Rectal smooth muscle tissue (tissue), 1 donor: ENCODE data around the gene KCNN4.
"Not testable (repeated sequence)": the region's sequence is repeated elsewhere in the genome, so short reads cannot be mapped to it uniquely, and the experiment has no call there.

ENCODE experiments used
- H3K27ac ChIP-seq: one replicate; pipeline ENCODE4 v1.7.0; 2013; ENCODE audit warnings: low read depth, low read length, inconsistent platforms
- H3K27me3 ChIP-seq: one replicate; pipeline ENCODE4 v1.7.0; 2013; ENCODE audit warnings: low read length; ENCODE audit not compliant: control insufficient read depth, insufficient read depth
- H3K36me3 ChIP-seq: one replicate; pipeline ENCODE4 v1.7.0; 2013; ENCODE audit warnings: low read length; ENCODE audit not compliant: control insufficient read depth, insufficient read depth
- H3K4me1 ChIP-seq: one replicate; pipeline ENCODE4 v1.7.0; 2013; ENCODE audit warnings: low read length; ENCODE audit not compliant: control insufficient read depth, insufficient read depth
- H3K4me3 ChIP-seq: one replicate; pipeline ENCODE4 v1.7.0; 2013; ENCODE audit warnings: low read length
- H3K9ac ChIP-seq: one replicate; pipeline ENCODE4 v1.7.0; 2013; ENCODE audit warnings: low read length

KCNN4 gene

DNA sequence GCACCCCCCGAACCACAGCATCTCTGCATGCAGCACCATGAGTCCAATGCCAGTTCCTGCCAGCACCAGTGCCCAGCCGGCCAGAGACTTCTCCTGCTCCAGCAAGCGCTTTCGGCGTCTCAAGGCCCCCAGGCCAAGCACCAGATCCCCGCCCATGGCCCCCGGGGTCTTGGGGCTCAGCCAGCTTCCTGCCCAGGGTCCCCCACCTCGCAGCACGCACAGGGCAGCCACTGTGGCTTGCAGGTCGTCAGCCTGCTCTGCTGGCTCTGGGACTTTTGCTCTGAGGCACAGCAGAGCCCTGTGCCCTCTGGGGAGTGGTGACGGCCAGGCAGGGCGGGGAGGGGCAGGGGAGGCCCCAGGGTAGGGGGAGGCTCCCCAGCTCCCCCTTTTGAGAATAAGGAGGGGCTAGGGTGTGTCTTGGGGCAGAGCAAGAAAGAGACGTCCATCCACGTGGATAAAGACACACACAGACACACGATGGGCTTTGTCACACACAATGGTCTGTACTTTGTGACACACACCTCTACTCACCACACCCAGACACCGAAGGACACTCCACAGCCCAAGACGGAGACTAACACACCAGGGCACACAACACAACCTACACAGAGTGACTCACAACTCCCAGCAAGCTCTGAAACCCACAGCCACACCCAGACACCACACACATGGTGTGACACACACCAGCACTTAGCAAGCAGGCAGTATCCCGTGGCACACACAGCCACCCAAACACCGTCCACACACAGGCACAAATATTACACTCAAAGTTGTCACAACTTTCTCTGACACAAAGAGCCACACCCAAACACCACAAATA, at the start of gene KCNN4:
Gene KCNN4, minus strand, starts transcription at position 268 of the 820 bp plus-strand sequence. Its CDS starts 112 bp downstream, at position 156.
- peaks cover 5% of the 10 kb centered on the region for H3K27me3 ChIP-seq
- H3K9ac ChIP-seq, result peak within 1 kb of the TSS; percentile 67
- no peaks in the 10 kb centered on the region for H3K4me1 ChIP-seq
- H3K36me3 ChIP-seq, result no peaks in the 10 kb centered on the region
- peak within 1 kb of the TSS; percentile 72 for H3K4me3 ChIP-seq
- H3K27ac ChIP-seq, result no peak within 1 kb of the TSS

DNA sequence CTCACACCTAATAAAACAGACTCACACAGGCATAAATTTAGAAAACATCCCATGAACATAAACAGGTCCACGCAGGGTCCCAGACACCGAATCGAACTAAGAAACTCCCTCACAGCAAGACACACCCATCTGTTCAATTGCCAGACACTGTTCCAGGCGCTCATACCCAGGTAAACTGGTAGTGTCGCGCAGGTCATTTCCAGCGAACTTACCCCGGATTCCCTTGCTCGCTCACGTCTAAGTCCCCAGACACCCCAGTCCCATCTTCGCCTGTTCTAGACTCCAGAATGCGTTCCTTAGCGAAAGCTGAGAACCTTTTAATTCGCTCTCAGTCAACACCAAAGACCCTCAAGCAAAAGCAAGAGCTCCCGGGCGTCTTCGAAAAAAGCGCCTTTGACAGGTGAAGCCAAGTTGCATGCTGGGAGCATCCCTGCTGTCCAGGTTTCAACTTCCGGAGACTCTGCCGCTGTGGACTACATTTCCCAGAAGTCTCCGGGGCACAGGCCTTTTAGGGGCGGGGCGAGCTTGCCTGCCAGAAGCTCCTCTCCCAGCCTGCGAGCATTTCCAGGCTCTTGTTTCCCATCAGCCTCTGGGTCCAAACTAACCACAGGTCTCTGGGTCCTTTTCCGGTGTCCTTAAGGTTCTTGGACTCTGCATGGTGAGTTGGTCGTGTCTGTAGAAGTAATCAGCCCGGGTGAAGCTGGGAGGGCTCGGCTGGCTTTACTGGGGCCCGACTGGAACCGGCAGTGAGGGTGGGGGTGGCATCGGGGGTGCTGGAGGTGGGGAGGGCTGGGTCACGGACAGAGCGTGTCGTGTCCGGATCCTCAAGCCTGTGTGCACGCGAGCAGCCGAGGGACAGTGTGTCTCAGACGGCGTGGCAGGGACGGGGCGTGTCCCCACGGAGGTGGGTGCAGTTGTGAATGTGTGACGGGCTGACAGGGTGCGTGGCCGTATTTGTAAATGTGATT, 46.3 kb upstream of the KCNN4 start, which contains the start of gene ZNF283:
Gene ZNF283, plus strand, starts transcription at position 535 of the 968 bp plus-strand sequence. CDS start 6,184 bp downstream, outside the sequence.
- Histone ChIP-seq H3K9ac (no peak within 1 kb of the TSS), H3K4me1 (peaks cover 3% of the 10 kb centered on the region), H3K27me3 (no peaks in the 10 kb centered on the region), H3K36me3 (peaks cover 5% of the 10 kb centered on the region), H3K4me3 (peak within 1 kb of the TSS; percentile 74), H3K27ac (no peak within 1 kb of the TSS)

DNA sequence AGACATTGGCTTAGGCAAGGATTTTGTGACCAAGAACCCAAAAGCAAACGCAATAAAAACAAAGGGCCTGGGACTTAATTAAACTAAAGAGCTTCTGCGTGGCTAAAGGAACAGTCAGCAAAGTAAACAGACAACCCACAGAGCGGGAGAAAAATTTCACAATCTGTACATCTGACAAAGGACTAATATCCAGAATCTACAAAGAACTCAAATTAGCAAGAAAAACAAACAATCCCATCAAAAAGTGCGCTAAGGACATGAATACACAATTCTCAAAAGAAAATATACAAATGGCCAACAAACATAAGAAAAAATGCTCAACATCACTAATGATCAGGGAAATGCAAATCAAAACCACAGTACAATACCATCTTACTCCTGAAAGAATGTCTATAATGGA, 43.8 kb upstream of the KCNN4 start:
- H3K27me3 ChIP-seq, H3K4me1 ChIP-seq, H3K4me3 ChIP-seq, H3K27ac ChIP-seq, H3K36me3 ChIP-seq, H3K9ac ChIP-seq: not testable (repeated sequence)

DNA sequence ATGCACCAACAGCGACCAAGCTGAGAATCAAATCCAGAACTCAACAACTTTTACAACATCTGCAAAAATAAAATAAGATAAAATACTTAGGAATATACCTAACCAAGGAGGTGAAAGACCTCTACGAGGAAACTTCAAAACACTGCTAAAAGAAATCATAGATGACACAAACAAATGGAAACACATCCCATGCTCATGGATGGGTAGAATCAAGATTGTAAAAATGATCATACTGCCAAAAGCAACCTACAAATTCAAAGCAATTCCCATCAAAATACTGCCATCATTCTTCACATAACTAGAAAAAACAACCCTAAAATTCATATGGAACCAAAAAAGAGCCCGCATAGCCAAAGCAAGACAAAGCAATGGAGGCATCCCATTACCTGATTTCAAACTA, 43.1 kb upstream of the KCNN4 start:
- not testable (repeated sequence) for H3K9ac ChIP-seq, H3K27ac ChIP-seq, H3K4me3 ChIP-seq, H3K27me3 ChIP-seq, H3K36me3 ChIP-seq, H3K4me1 ChIP-seq

DNA sequence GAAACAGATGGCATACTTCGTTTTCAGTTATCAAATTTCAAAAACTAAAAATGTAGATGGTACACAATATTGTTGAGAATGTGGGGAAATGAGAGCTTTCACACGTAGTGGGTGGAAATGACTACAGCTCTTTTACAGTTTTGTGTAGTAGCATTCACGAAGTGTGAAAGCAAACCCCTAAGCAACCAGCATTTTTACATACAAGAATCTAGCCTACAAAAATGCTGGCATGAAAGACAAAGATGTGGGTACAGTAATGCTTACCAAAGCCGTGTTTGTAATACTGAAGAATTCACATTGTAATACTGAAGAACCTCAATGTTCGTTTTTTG, 40.1 kb upstream of the KCNN4 start:
- Histone ChIP-seq H3K9ac (no peak overlapping the region), H3K4me3 (peak overlapping the region; percentile 65), H3K27me3 (no peaks in the 10 kb centered on the region), H3K4me1 (no peaks in the 10 kb centered on the region), H3K27ac (no peak overlapping the region), H3K36me3 (no peaks in the 10 kb centered on the region)

DNA sequence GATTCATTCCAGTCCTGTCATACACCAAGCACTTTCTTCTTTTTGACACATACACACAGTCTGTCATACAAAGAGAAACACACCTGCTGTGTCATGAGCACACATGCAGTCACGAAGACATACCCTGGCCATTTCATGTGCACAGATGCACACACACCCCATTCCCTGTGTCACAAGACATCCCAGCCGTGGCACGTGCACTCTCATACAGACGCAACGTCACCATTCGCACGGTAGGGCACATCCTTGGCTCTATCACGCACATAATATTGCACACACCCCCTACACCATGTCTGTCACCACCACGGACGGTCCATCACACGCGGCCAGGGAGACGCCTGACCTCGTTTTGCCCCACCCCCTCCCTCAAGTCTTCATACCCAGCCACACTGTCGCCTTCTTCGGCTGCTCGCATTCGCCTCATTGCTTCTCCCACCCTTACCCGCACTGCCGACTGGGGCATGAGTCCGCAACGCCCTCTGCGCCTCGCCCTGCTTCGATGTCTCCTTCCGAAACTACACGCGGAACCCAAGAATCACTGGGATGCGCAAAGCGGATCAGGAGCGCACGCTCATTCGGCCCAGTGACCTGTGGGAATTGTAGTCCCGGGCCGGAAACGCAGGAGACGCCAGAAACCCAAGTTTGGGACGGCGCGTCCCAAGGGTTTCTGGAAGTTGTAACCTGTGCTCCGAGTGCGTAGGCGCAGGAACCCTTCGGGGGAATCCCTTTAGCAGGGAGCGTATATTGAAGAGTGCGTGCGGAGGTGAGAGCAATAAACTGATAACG, 39.5 kb upstream of the KCNN4 start:
- no peak overlapping the region for H3K9ac ChIP-seq

DNA sequence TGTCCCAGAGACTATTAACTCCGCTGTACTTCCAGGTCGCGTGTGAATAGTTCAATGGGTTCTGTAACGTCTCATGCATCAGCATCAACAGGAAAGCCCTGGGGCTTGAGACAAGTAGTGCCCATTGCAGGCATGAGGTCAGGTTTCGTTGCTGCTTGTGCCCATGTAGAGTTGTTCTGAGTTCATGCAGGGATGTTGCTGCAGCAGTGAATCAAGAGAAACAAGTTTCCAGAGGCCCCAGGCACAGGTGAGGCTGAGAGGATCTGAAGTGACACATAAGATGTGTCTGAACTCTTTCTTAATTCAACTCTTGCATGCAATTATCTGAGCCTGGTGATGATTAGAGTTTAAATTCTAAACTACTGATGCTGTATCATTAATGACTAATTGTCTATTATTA, 37.7 kb upstream of the KCNN4 start:
- Histone ChIP-seq H3K36me3 (no peaks in the 10 kb centered on the region), H3K4me3 (no peak overlapping the region), H3K9ac (no peak overlapping the region), H3K27me3 (no peaks in the 10 kb centered on the region), H3K4me1 (no peaks in the 10 kb centered on the region), H3K27ac (no peak overlapping the region)

More for the DNA sequence above, 39.5 kb upstream of the KCNN4 start:
- no peaks in the 10 kb centered on the region for H3K27me3 ChIP-seq
- H3K4me3 ChIP-seq, result peak overlapping the region; percentile 65
- H3K4me1 ChIP-seq, result no peaks in the 10 kb centered on the region
- no peak overlapping the region for H3K27ac ChIP-seq
- no peaks in the 10 kb centered on the region for H3K36me3 ChIP-seq

DNA sequence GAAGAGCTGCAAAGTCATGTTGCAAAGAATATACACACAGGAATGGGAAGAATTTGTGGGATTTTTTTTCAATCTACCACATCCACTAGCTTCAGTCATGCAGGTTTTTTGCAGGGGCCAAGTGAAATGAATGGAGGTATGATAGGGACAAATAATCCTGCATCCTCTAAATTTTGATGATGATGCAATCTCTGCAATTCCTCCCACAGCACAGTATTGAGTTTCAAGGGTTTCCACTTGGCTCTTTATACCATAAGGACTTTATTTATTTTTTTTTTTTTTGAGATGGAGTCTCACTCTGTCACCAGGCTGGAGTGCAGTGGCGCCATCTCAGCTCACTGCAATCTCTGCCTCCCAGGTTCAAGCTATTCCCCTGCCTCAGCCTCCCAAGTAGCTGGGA, 36.7 kb upstream of the KCNN4 start:
- not testable (repeated sequence) for H3K9ac ChIP-seq, H3K36me3 ChIP-seq, H3K4me3 ChIP-seq, H3K27ac ChIP-seq, H3K27me3 ChIP-seq, H3K4me1 ChIP-seq

DNA sequence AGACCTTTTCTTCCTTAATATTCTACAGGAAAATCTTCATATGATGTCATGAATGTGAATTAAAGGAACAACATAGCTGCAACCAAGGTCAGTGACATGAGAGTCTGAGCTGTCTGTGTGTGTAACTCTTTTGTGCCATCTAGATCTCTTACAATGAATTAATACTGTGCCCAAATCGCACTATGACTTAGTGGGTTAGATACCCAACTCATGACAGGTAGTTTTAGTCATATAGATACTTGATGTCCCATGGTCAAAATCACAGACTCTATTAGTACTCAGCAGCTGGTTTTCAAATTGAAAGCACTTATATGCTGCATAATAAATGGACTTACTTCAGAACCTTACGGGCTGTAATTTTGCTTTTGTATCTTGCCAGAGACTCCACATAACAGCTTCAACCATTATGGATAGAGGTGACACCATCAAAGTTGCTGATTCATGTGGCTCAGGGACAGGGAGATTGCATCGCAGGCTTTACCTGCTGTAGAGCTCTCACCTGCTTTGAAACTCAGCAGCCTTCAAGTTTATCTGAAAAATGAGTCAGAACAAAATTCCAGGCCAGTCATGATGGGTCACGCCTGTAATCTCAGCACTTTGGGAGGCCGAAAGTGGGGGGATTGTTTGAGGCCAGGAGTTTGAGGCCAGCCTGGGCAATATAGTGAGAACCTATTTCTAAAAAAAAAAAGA, 34.0 kb upstream of the KCNN4 start:
- Histone ChIP-seq H3K9ac (no peak overlapping the region), H3K36me3 (no peaks in the 10 kb centered on the region), H3K27ac (no peak overlapping the region), H3K27me3 (no peaks in the 10 kb centered on the region), H3K4me1 (no peaks in the 10 kb centered on the region), H3K4me3 (no peak overlapping the region)

DNA sequence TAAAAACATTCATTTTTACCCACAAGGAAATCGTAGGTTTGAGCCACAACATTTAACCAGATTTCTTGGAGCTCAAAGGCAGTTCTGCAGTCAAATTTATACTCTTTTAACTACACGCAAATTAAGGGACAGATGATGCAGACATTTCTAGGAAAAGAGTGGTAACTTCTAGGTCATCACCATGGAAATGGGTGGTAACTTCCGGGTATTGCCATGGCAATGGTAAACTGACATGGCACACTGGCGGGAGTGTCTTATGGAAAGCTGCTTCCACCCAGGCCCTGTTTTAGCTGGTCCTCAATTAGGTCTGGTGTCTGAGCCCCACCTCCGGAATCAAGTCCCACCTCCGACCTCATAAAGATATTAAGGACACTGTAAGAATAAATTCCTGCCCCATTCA, 31.9 kb upstream of the KCNN4 start:
- no peaks in the 10 kb centered on the region for H3K27me3 ChIP-seq
- H3K4me3 ChIP-seq, result no peak overlapping the region
- no peaks in the 10 kb centered on the region for H3K4me1 ChIP-seq
- H3K36me3 ChIP-seq, result no peaks in the 10 kb centered on the region
- H3K9ac ChIP-seq, result no peak overlapping the region
- H3K27ac ChIP-seq, result no peak overlapping the region

DNA sequence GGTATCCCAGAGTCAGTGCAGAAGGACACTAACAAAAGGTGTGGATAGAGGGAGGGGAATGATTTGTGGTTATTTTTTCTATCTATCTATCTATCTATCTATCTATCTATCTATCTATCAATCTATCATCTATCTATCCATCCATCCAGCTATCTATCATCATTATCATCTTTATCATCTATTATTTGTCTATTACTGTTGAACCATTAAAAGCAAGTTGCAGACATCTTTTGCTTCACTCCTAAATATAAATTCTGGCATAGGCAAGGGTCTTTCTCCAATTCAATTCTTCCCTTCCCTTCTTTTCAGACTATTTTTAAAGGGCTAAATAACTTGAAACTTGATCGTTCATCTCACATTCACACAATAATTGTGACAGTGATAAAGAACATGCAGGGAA, 31.5 kb upstream of the KCNN4 start:
- Histone ChIP-seq H3K9ac (no peak overlapping the region), H3K27me3 (no peaks in the 10 kb centered on the region), H3K27ac (no peak overlapping the region), H3K4me1 (no peaks in the 10 kb centered on the region), H3K4me3 (no peak overlapping the region), H3K36me3 (no peaks in the 10 kb centered on the region)
